Measurements from ENCODE around the gene HNF1B. TPM values are rescaled to one million over a fixed set of nuclear protein-coding genes. Genes with fewer than 3 reads are reported as not detected.

HNF1B gene, protein sequence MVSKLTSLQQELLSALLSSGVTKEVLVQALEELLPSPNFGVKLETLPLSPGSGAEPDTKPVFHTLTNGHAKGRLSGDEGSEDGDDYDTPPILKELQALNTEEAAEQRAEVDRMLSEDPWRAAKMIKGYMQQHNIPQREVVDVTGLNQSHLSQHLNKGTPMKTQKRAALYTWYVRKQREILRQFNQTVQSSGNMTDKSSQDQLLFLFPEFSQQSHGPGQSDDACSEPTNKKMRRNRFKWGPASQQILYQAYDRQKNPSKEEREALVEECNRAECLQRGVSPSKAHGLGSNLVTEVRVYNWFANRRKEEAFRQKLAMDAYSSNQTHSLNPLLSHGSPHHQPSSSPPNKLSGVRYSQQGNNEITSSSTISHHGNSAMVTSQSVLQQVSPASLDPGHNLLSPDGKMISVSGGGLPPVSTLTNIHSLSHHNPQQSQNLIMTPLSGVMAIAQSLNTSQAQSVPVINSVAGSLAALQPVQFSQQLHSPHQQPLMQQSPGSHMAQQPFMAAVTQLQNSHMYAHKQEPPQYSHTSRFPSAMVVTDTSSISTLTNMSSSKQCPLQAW
- not detected in 2 replicates for total RNA-seq

DNA sequence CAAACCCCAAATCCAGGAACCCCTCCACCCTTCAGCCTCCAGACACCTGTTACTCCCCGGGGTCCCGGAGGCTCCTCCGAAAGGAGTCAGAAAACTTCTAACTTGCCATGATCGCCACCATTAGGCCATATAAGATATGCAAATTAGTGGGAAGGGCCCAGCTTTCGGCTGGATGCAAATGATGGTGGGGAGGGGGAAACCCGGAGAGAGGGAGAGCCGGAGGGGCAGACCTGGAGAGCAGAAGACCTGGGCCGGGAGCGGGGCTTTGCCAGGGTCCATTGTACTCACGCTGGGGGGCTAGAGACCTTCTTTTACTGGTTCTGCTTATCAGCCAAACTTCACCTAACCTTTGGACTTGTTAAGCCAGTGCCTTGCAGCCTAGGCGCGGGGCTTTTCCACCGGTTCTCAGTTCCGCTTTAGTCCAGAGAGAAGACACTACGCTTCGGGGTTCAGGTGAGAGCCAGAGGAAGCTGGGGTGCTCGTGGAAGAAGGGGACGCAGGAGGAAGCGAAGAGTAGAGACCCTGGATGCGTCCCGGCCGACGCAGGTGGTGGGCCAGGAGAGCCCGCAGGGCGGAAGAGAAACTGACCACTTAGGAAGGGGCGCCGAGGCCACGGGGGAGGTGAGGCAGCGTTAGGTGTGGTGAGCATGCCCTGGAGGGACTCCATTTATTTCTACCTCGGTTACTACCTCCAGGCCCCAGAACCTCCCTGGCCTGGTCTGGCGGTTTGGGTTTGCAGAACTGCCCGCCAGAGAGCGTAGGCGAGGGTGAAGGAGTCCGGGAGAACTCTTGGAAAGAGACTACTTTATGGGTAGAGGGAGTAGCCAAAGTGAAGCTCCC lies at the start of gene HNF1B:
Gene HNF1B, minus strand, starts transcription at position 99 of the 840 bp plus-strand sequence. CDS start 175 bp downstream, outside the sequence.
- Histone ChIP-seq H3K4me2 (ENCODE audit: insufficient read depth, low read length) (no peak within 1 kb of the TSS), H3K79me2 (ENCODE audit: insufficient read depth, low read length) (no peaks in the 10 kb centered on the region)

DNA sequence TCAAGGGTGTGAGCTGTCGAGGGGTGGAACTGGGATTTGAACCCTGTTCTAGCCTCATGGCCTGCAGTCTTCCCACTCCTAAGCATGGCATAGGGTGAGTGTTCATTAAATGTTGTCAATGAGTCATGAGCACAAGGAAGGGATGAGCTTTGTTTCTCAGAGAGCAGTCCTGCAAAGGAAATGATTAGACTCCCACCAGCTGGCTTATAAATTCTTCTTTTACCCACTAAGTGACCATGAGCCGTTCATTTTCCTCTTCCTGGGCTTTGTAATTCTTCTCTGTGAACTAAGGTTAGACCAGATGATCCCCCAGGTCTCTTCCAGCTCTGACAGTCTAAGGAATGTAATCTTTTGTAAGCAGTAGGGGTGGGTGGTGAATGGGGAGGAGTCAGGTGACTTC lies 47.9 kb upstream of the HNF1B start:
- no peak overlapping the region for H3K27ac ChIP-seq (ENCODE audit: low read depth, low read length)
- H3K79me2 ChIP-seq (ENCODE audit: insufficient read depth, low read length) = no peaks in the 10 kb centered on the region
- TF ChIP-seq, protein P1, sequence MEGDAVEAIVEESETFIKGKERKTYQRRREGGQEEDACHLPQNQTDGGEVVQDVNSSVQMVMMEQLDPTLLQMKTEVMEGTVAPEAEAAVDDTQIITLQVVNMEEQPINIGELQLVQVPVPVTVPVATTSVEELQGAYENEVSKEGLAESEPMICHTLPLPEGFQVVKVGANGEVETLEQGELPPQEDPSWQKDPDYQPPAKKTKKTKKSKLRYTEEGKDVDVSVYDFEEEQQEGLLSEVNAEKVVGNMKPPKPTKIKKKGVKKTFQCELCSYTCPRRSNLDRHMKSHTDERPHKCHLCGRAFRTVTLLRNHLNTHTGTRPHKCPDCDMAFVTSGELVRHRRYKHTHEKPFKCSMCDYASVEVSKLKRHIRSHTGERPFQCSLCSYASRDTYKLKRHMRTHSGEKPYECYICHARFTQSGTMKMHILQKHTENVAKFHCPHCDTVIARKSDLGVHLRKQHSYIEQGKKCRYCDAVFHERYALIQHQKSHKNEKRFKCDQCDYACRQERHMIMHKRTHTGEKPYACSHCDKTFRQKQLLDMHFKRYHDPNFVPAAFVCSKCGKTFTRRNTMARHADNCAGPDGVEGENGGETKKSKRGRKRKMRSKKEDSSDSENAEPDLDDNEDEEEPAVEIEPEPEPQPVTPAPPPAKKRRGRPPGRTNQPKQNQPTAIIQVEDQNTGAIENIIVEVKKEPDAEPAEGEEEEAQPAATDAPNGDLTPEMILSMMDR (IDR thresholded peaks at IDR 0.05; ENCODE audit: extremely low read depth, low read depth, low read length) = no peak
- H3K4me1 ChIP-seq (ENCODE audit: insufficient read depth, low read length) = no peaks in the 10 kb centered on the region
- peak; percentile 81 for DNase-seq (ENCODE audit: insufficient read length, low spot score, missing footprints)
- H3K27me3 ChIP-seq (ENCODE audit: insufficient read depth, low read length) = peaks cover 31% of the 10 kb centered on the region
- H3K4me2 ChIP-seq (ENCODE audit: insufficient read depth, low read length) = no peak overlapping the region
- H3K4me3 ChIP-seq (ENCODE audit: insufficient read depth, low read length) = no peak overlapping the region
- H2AFZ ChIP-seq (ENCODE audit: low read length) = no peak overlapping the region
- H4K20me1 ChIP-seq (ENCODE audit: insufficient read depth, low read length) = no peaks in the 10 kb centered on the region
- no peaks in the 10 kb centered on the region for H3K36me3 ChIP-seq (ENCODE audit: insufficient read depth, low read length)
- no peaks in the 10 kb centered on the region for H3K9me3 ChIP-seq (ENCODE audit: low read depth, low read length)

More for the DNA sequence above, at the start of gene HNF1B:
- Histone ChIP-seq H3K4me1 (ENCODE audit: insufficient read depth, low read length) (no peaks in the 10 kb centered on the region), H3K27me3 (ENCODE audit: insufficient read depth, low read length) (peaks cover 88% of the 10 kb centered on the region), H3K4me3 (ENCODE audit: insufficient read depth, low read length) (no peak within 1 kb of the TSS), H3K9me3 (ENCODE audit: low read depth, low read length) (no peaks in the 10 kb centered on the region), H3K27ac (ENCODE audit: low read depth, low read length) (no peak within 1 kb of the TSS), H2AFZ (ENCODE audit: low read length) (no peak within 1 kb of the TSS), H3K36me3 (ENCODE audit: insufficient read depth, low read length) (no peaks in the 10 kb centered on the region), H4K20me1 (ENCODE audit: insufficient read depth, low read length) (no peaks in the 10 kb centered on the region)
- DNase-seq (ENCODE audit: insufficient read length, low spot score, missing footprints) = no peak
- TF ChIP-seq, protein P1 (IDR thresholded peaks at IDR 0.05; ENCODE audit: extremely low read depth, low read depth, low read length) = no peak

DNA sequence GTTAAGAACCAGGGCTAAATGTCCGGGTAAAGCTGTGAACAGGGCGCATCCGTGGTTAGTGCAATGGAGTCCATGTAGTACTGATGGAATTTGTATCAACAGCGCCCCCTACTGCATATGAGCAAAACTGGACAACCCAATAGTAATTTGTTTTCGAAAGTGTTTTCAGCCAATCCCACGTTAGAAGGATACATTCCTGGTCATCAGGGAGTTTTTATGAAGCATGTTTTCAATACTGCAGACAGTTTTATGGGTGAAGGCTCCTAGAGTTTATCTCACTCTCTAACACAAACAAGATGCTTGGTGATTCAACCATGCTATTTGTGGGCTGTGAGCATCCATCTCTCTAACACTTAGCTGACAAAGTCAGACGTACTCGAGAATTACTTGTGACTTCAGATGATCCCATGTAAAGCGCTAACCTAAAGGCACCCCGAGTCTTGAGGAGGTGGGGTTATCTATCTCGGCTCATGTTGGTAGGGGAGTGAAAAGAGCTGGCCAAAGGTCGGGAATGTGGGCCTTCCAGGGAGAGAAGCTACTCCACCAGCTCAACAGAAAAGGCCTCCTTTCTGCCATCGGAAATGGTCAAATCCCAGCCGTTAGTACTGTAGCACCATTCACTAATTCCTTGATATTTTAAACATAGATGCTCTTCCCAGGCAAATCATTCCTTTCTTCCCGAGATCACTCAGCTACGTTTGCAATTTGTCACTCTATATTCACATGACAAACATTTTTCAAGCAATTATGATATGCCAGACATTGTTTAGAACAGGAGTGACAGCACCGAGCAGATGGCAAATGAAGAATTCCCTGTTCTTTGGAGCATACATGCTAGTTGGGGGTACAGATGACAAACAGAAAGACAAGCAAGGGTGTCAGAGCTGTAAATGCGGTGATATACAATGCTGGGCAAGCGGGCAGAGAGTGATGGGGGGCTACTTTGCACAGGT lies 46.9 kb upstream of the HNF1B start:
- Histone ChIP-seq H3K4me2 (ENCODE audit: insufficient read depth, low read length) (no peak overlapping the region), H3K79me2 (ENCODE audit: insufficient read depth, low read length) (no peaks in the 10 kb centered on the region), H3K4me3 (ENCODE audit: insufficient read depth, low read length) (no peak overlapping the region), H2AFZ (ENCODE audit: low read length) (no peak overlapping the region), H3K27ac (ENCODE audit: low read depth, low read length) (no peak overlapping the region), H4K20me1 (ENCODE audit: insufficient read depth, low read length) (no peaks in the 10 kb centered on the region), H3K4me1 (ENCODE audit: insufficient read depth, low read length) (no peaks in the 10 kb centered on the region), H3K36me3 (ENCODE audit: insufficient read depth, low read length) (no peaks in the 10 kb centered on the region), H3K9me3 (ENCODE audit: low read depth, low read length) (no peaks in the 10 kb centered on the region), H3K27me3 (ENCODE audit: insufficient read depth, low read length) (peaks cover 31% of the 10 kb centered on the region)
- TF ChIP-seq, protein P1 (IDR thresholded peaks at IDR 0.05; ENCODE audit: extremely low read depth, low read depth, low read length) = peak; percentile 57
- DNase-seq (ENCODE audit: insufficient read length, low spot score, missing footprints) = peak; percentile 88

Data from osteoblast (primary cell).